ENCODE data around the gene RNF5. TPM values are rescaled to one million over a fixed set of nuclear protein-coding genes. Genes with fewer than 3 reads are reported as not detected.

The RNF5 gene
- total and polyA plus RNA-seq, 9 of the 15 experiments (the other 6 are each of a cell fraction or from before 2014, with no cell fraction given): 62.2 to 245 (median 129) TPM

- peak; percentile 92 for TF ChIP-seq REST (IDR thresholded peaks at IDR 0.05; ENCODE audit: borderline replicate concordance)
- TF ChIP-seq REST (CRISPR knock-in tag; IDR thresholded peaks at IDR 0.05; ENCODE audit: low read depth): no peak
- no peak for TF ChIP-seq CHD7 (IDR thresholded peaks at IDR 0.05; ENCODE audit: low read depth, low read length)
- TF ChIP-seq NR4A1 (CRISPR knock-in tag; IDR thresholded peaks at IDR 0.05): no peak
- no peak for TF ChIP-seq NR4A1 (tag; IDR thresholded peaks at IDR 0.05)
Measured at GRCh38 chr6:32154514-32155161, 23.6 kb upstream of the RNF5 start (continued).

All from K562 (cell line).